Karpas-422 (cell line): ENCODE measurements around the gene EIF4A3. TPM values are rescaled to one million over a fixed set of nuclear protein-coding genes. Genes with fewer than 3 reads are reported as not detected.

Source experiments
- DNase-seq: peaks from one replicate; pipeline ENCODE4 v3.0.0-alpha.2; 2015
- H2AFZ ChIP-seq: fragments of 200-600 bp; sonication (generic); 2 replicates; pipeline ENCODE4 v1.6.1; 2014; ENCODE audit warnings: antibody characterized with exemption, low read length, mixed read lengths
- H3K27ac ChIP-seq: fragments of 200-600 bp; sonication (generic); 2 replicates; pipeline ENCODE4 v1.5.1; 2014; ENCODE audit warnings: mild to moderate bottlenecking, low read length, moderate library complexity
- H3K27me3 ChIP-seq: fragments of 200-600 bp; sonication (generic); 2 replicates; pipeline ENCODE4 v1.6.1; 2014; ENCODE audit warnings: low read length, mixed read lengths
- H3K36me3 ChIP-seq: fragments of 200-600 bp; sonication (generic); 2 replicates; pipeline ENCODE4 v1.6.1; 2014; ENCODE audit warnings: low read length, mixed read lengths; ENCODE audit not compliant: insufficient read depth
- H3K4me1 ChIP-seq: fragments of 200-600 bp; sonication (generic); 2 replicates; pipeline ENCODE4 v1.6.1; 2014; ENCODE audit warnings: mild to moderate bottlenecking, low read length, mixed read lengths
- H3K4me2 ChIP-seq: fragments of 200-600 bp; sonication (generic); 2 replicates; pipeline ENCODE4 v1.6.1; 2014; ENCODE audit warnings: low read length, low read depth, mild to moderate bottlenecking; ENCODE audit not compliant: poor library complexity, severe bottlenecking
- H3K4me3 ChIP-seq: fragments of 200-600 bp; sonication (generic); 2 replicates; pipeline ENCODE4 v1.5.1; 2014; ENCODE audit warnings: mild to moderate bottlenecking, antibody characterized with exemption, low read length, mixed read lengths
- H3K79me2 ChIP-seq: fragments of 200-600 bp; sonication (generic); 2 replicates; pipeline ENCODE4 v1.6.1; 2014; ENCODE audit warnings: mild to moderate bottlenecking, low read length, mixed read lengths
- H3K9ac ChIP-seq: fragments of 200-600 bp; sonication (generic); 2 replicates; pipeline ENCODE4 v1.6.0; 2014; ENCODE audit warnings: low read length
- H3K9me2 ChIP-seq: fragments of 200-600 bp; sonication (generic), shearing (Covaris generic); replicated peaks from 2 replicates; pipeline ENCODE4 v1.6.0; 2014; ENCODE audit warnings: mild to moderate bottlenecking, low read length, moderate library complexity; ENCODE audit not compliant: insufficient read depth
- H3K9me3 ChIP-seq: fragments of 300-700, 200-600 bp; sonication (generic); 2 replicates; pipeline ENCODE4 v1.6.1; 2014; ENCODE audit warnings: low read length, mixed read lengths
- H4K20me1 ChIP-seq: fragments of 200-600 bp; sonication (generic); 2 replicates; pipeline ENCODE4 v1.6.1; 2014; ENCODE audit warnings: mild to moderate bottlenecking, antibody characterized with exemption, low read length, low read depth; ENCODE audit not compliant: insufficient read depth
- total RNA-seq: library from RNA; depleted of rRNA; stranded (reverse); fragments of >200 nt; shearing (Covaris generic); gene quantifications from 2 replicates; pipeline ENCODE4 v1.2.3, GENCODE V29; 2014; ENCODE audit warnings: low replicate concordance; rRNA removed

Gene EIF4A3
- 90.7 and 93.8 TPM in 2 replicates for total RNA-seq

DNA sequence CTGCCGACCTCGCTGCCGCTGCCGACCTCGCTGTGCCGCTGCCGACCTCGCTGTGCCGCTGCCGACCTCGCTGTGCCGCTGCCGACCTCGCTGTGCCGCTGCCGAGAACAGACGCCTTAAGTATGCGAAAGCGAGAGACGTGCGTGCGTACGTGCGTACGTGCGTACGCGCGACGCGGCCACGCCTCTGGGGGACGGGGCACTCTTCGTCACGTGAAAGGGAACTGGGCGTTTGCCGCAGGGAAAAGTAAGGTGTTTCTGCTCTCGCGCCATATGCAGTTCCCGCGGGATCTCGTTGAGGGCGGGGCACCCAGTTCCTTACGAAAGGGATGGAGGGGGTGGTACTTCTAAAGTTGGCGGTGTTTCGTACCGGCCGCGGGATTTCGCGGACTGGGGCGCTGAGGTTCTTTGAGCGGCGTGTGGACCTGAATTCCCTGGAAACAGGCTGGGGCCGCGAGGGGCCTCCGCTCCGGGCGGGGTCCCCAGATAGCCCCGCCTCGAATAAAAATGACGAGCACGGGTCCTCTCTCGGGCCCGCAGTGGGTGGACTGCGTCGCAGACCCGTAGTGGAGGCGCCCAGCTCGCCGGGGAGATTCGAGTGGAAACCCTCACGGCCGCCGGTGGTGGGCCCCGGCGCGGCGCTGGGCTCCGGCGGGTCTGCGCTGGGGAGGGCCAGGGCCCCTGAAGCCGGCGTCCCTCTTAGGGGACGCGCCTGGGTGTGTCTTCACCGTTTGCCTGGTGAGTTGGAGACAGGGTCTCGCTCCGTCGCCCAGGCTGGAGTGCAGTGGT is at the start of gene EIF4A3:
Gene EIF4A3 (minus strand): TSS at position 94 of the 788 bp plus-strand sequence. CDS start 167 bp downstream, outside the sequence.
- H4K20me1 ChIP-seq: peaks cover 32% of the 10 kb centered on the region

DNA sequence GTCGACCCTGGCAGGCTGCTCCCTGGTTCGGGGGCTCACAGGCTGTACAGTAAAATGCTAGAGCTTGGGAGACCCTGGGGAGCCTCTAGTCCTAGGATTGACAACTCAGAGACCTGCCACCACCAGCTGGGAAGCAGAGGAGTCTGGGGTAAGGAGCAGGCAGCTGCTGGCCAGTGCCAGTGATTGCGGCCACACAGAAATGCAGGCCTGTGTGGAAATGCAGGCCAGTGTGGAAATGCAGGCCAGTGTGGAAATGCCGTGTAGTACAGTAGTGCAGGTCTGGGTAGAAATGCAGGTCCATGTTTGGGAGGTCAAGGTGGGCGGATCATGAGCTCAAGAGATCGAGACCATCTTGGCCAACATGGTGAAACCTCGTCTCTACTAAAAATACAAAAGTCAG is 49.7 kb upstream of the EIF4A3 start:
- H3K9me3 ChIP-seq: no peaks in the 10 kb centered on the region
- no peak overlapping the region for H2AFZ ChIP-seq
- no peaks in the 10 kb centered on the region for H3K4me1 ChIP-seq
- H3K79me2 ChIP-seq: no peaks in the 10 kb centered on the region
- no peak overlapping the region for H3K4me2 ChIP-seq
- H3K27ac ChIP-seq: no peak overlapping the region
- no peaks in the 10 kb centered on the region for H4K20me1 ChIP-seq
- no peak overlapping the region for H3K4me3 ChIP-seq
- H3K9me2 ChIP-seq: no peaks in the 10 kb centered on the region
- DNase-seq: no peak
- no peak overlapping the region for H3K9ac ChIP-seq
- H3K36me3 ChIP-seq: no peaks in the 10 kb centered on the region
- H3K27me3 ChIP-seq: no peaks in the 10 kb centered on the region

More for the DNA sequence above, at the start of gene EIF4A3:
- Histone ChIP-seq H2AFZ (peak within 1 kb of the TSS; percentile 71; the same call in 1 of the 2 replicates), H3K9me2 (no peaks in the 10 kb centered on the region), H3K4me3 (peak within 1 kb of the TSS; percentile 98), H3K9ac (peak within 1 kb of the TSS; percentile 99), H3K27me3 (no peaks in the 10 kb centered on the region), H3K79me2 (peaks cover 43% of the 10 kb centered on the region), H3K27ac (peak within 1 kb of the TSS; percentile 21; the same call in 1 of the 2 replicates), H3K4me1 (peaks cover 25% of the 10 kb centered on the region), H3K36me3 (peaks cover 25% of the 10 kb centered on the region), H3K9me3 (no peaks in the 10 kb centered on the region), H3K4me2 (peak within 1 kb of the TSS; percentile 94)
- peak; percentile 99 for DNase-seq

DNA sequence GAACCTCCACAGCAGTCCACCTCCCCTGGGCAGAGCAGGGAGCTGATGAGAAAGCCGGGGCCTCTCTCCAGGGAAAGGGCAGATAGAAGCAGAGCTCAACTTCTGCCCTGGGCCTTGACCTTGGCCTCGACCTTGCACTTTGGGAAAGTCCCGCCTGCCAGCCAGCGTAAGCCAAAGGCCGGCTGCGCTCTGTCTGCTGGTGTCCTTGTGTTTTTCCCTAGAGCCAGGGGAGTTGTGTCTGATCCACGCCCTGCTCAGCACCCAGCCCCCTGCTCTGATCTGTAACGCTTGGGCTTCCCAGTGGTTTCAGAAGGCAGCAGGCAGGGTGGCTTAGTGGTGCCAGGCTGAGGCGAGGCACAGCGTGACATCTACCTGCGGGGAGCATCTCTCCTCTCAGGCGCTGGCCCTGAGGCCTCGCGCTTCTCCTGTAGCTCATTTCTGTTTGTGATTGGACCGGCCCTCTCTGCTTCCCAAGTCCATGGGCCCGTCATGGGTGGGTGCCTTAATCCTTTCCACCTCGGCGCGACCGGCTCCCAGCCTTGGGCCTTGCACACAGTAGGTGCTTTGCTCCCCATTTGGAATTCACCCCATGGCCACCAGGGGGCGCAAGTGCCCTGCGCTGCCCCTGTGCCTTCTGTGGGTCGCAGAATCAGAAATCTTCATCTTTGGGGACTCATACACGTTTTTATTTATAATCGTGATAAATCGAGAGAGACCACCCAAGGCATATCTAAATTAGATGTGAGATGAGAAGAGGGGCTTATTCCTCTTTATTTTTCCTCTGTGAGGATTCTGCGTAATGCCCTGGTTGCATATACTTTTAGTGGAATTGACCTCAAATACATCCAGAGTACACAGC is 49.0 kb upstream of the EIF4A3 start:
- Histone ChIP-seq H3K27me3 (no peaks in the 10 kb centered on the region), H4K20me1 (no peaks in the 10 kb centered on the region), H3K4me3 (no peak overlapping the region), H2AFZ (no peak overlapping the region), H3K36me3 (no peaks in the 10 kb centered on the region), H3K9me3 (no peaks in the 10 kb centered on the region), H3K9me2 (no peaks in the 10 kb centered on the region), H3K9ac (no peak overlapping the region), H3K4me1 (no peaks in the 10 kb centered on the region), H3K4me2 (no peak overlapping the region), H3K79me2 (no peaks in the 10 kb centered on the region), H3K27ac (no peak overlapping the region)
- DNase-seq: peak; percentile 55

DNA sequence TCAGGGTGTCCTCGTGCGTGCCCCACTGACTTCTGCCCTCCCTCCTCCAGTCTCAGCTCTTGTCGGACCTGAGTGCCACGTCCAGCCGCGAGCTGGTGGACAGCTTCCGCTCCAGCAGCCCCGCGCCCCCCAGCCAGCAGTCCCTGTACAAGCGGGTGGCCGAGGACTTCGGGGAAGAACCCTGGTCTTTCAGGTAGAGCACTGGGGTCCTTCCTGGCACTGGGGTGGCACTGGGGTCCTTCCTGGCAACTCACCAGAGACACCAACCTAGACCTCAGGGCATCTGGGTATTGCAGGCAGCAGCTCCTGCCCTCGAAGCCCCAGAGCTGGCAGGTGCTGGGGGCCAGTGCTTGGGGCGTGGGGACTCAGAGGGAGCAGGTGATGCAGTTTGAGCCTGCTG is 48.2 kb upstream of the EIF4A3 start:
- no peak overlapping the region for H3K9ac ChIP-seq
- no peaks in the 10 kb centered on the region for H3K9me2 ChIP-seq
- no peaks in the 10 kb centered on the region for H3K79me2 ChIP-seq
- H3K4me1 ChIP-seq: no peaks in the 10 kb centered on the region
- no peak overlapping the region for H3K4me2 ChIP-seq
- H3K27me3 ChIP-seq: no peaks in the 10 kb centered on the region
- H3K9me3 ChIP-seq: no peaks in the 10 kb centered on the region
- H3K4me3 ChIP-seq: no peak overlapping the region
- no peak overlapping the region for H3K27ac ChIP-seq
- no peak for DNase-seq
- H2AFZ ChIP-seq: no peak overlapping the region
- no peaks in the 10 kb centered on the region for H4K20me1 ChIP-seq
- H3K36me3 ChIP-seq: no peaks in the 10 kb centered on the region

DNA sequence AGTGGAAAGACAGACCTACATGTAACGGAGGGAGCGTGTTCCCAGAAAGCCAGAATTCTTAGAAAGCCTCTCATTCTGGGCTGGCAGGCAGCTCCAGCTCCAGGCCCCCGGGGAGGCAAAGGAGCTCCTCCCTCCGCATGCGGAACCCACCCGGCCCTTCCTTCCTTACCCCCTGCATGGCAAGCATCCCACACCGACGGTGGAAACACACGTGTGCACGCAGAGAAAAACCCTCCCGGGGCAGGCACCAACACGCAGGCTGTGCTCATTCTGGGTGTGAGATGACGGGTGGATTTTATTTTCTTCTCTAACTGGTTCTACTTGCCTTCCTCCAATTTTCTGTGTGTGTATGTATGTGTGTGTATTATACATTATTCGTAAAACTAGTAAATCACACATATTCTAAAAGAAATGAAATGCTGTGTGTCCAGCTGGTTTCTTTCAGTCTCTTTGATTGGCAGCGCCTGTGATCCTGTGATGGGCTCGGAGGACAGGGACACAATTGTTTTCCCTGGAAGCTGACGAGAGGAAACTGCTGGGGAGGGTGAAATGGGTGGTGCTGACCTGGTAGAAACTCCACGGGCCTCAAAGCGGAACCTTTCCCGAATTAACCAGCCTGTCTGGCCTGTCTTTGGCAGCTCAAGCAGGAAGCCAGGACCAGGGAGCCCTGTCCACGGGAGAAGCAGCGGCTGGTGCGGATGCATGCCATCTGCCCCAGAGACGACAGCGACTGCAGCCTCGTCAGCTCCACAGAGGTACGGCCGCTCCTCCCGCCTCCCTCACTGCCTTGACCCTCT is 45.1 kb upstream of the EIF4A3 start:
- Histone ChIP-seq H3K4me1 (no peaks in the 10 kb centered on the region), H3K4me3 (no peak overlapping the region), H3K79me2 (no peaks in the 10 kb centered on the region), H3K9ac (no peak overlapping the region), H3K27me3 (no peaks in the 10 kb centered on the region), H3K36me3 (no peaks in the 10 kb centered on the region), H3K9me2 (no peaks in the 10 kb centered on the region), H3K27ac (no peak overlapping the region), H3K4me2 (no peak overlapping the region), H2AFZ (no peak overlapping the region), H3K9me3 (no peaks in the 10 kb centered on the region), H4K20me1 (no peaks in the 10 kb centered on the region)
- no peak for DNase-seq

DNA sequence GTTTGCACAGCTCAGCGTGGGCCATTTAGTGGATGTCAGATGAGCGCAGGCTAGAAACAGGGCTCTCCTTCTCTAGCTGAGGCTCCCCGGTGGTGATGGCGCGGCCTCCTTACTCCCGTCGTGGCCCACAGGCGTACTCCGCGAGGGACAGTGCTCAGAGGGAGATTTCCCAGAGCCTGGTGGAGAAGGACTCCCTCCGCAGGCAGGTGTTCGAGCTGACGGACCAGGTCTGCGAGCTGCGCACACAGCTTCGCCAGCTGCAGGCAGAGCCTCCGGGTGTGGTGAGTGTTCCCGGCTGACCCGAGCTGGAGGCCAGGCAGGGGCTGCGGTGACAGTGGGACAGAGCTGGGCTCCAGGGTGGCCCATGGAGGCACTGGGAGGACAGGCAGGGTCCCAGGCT is 44.3 kb upstream of the EIF4A3 start:
- H3K27me3 ChIP-seq: no peaks in the 10 kb centered on the region
- H3K4me3 ChIP-seq: no peak overlapping the region
- no peaks in the 10 kb centered on the region for H3K9me2 ChIP-seq
- H3K4me2 ChIP-seq: no peak overlapping the region
- no peaks in the 10 kb centered on the region for H3K9me3 ChIP-seq
- H3K9ac ChIP-seq: no peak overlapping the region
- no peaks in the 10 kb centered on the region for H3K36me3 ChIP-seq
- no peak overlapping the region for H2AFZ ChIP-seq
- no peaks in the 10 kb centered on the region for H3K4me1 ChIP-seq
- H4K20me1 ChIP-seq: no peaks in the 10 kb centered on the region
- no peaks in the 10 kb centered on the region for H3K79me2 ChIP-seq
- DNase-seq: no peak
- H3K27ac ChIP-seq: no peak overlapping the region

DNA sequence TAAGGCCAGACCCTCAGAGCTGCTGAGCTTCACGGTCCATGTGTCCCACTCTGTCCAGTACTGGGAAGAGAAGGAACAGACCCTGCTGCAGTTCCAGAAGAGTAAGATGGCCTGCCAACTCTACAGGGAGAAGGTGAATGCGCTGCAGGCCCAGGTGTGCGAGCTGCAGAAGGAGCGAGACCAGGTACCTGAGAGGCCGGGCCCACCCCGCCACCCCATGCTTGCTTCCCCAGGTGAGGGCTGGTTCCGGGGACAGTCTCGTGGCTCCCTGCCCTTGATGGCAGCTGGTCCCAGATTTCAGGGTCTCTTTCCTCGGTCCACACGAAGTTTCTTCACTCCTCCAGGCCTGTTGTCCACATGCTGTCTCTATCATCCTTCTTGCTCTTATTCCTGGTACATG is 43.8 kb upstream of the EIF4A3 start:
- no peak for DNase-seq
- Histone ChIP-seq H3K4me2 (no peak overlapping the region), H3K9me3 (no peaks in the 10 kb centered on the region), H3K27ac (no peak overlapping the region), H3K27me3 (no peaks in the 10 kb centered on the region), H3K79me2 (no peaks in the 10 kb centered on the region), H3K4me3 (no peak overlapping the region), H3K4me1 (no peaks in the 10 kb centered on the region), H2AFZ (no peak overlapping the region), H3K9ac (no peak overlapping the region), H3K9me2 (no peaks in the 10 kb centered on the region), H4K20me1 (no peaks in the 10 kb centered on the region), H3K36me3 (no peaks in the 10 kb centered on the region)
